ENCODE measurements around the gene NFATC1. TPM values are rescaled to one million over a fixed set of nuclear protein-coding genes. Genes with fewer than 3 reads are reported as not detected.
A peak's percentile ranks its signal among the peaks of the same experiment; 100 is the strongest.
"Not testable (repeated sequence)": the region's sequence is repeated elsewhere in the genome, so short reads cannot be mapped to it uniquely, and the experiment has no call there.

NFATC1 gene
- total RNA-seq, 2 donors from 2014 or later = 20.3 to 79.3 TPM

DNA sequence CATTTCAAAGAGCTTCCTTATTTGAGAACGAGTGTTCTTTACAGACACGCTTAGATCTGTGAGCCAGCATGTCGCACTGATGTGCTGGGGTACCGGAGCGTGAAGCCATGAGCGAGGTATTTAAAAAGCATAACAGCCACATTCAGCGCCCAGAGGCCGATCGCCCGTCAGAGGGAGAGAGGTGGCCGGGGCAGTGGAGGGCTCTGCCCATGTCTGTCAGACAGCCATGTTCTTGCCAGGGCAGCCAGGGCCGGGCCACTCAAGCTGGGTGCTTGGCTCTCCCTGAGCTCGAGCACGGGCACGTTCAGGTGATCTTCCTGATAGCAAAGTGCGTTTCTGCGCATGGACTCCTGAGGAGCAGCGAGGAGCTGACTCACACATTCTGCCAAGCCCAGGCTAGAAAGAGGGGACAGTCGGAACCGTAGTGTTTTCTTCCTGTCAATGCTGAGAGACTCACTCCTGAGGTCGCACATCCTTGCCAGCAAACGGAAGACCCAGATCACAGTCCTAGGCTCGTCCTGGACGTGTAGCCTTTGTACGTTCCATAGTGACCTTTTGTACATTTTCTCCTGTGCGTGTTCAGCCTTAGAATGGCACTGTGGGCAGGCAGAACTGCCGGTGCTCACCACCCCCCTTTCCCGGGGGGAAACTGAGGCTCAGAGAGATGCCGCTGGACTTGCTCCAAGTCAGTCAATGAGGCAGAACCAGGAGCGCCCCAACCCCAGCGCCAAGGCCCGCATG is 100.7 kb downstream of the NFATC1 start:
- Mint-ChIP-seq H3K36me3 (ENCODE audit: low read depth) (peaks cover 67% of the 10 kb centered on the region), H3K4me3 (no peak overlapping the region), H3K9me3 (peaks cover 10% of the 10 kb centered on the region), H3K4me1 (no peaks in the 10 kb centered on the region), H3K27me3 (no peaks in the 10 kb centered on the region), H3K27ac (no peak overlapping the region)
- ATAC-seq (replicated peaks) = no peak

DNA sequence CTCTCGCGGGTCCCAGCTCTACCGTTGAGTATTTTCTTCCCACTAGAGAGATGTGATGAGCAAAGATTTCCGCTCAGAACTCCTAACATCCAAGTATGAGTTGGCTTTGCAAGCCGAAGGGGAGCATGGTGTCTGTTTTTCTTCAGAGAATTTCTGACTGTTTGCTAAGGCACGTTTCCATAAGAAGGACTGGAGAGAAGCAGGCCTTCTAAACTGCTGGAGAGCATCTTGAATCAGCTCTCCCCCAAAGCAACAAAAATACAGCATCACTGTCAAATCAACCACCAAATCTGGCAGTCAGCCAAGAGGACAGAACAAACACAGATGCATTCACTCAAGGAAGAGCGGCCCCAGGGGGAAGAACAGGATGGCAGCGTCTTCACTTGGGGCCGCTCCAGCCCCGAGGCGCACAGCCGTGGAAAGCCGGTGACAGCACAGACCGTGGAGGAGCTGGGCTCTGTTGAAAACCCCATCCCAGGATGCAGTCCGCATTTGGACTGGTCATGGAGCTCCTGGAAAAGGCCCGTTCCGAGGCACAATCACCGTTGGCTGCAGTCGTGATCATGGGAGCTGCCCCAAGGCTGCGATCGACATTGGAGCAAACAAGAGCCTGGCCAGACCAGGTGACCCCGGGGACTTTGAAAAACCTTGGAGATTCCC is 101.4 kb downstream of the NFATC1 start:
- ATAC-seq (replicated peaks) = no peak
- H3K4me3 Mint-ChIP-seq = no peak overlapping the region
- no peaks in the 10 kb centered on the region for H3K4me1 Mint-ChIP-seq
- peaks cover 10% of the 10 kb centered on the region for H3K9me3 Mint-ChIP-seq
- H3K27ac Mint-ChIP-seq = no peak overlapping the region
- peaks cover 60% of the 10 kb centered on the region for H3K36me3 Mint-ChIP-seq (ENCODE audit: low read depth)
- H3K27me3 Mint-ChIP-seq = no peaks in the 10 kb centered on the region

DNA sequence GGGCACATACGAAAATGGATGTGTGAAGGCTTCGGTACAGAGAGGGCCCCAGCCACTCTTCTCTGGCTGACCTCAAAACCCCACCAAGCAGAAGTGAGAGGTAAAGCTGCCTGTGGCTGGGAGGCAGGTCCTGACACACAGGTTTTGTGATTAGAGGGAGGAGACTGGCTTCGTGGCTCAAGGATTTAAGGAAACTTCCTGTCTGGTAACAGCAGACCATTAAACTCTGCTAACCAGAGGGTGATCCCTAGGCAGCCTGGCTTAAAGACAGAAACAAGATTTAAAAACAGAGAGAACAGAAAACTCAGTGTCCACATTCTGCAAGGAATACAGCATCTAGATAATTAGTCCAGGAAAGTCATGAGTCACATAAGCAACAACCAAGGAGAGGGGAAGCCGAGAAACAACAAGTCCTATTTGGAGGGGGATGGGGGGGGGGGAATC is 101.9 kb downstream of the NFATC1 start:
- no peak for ATAC-seq (replicated peaks)

DNA sequence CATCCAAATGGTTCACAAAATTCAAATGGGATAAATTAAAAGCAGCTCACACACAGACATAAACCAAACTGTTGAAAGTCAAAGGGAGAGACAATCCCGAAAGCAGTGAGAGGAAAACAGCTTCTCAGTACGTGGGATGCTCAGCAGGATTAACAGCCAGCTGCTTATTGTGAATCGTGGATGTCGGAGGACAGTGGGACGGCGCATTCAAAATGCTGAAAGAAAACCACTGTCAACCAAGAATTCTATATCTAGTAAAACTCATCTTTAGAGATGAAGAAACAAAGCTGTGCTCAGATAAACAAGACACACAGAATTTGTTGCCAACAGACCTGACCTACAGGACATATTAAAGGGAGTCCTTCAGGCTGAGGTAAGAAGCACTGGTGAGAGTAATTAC is 102.9 kb downstream of the NFATC1 start:
- H3K4me3 Mint-ChIP-seq = no peak overlapping the region
- no peak overlapping the region for H3K27ac Mint-ChIP-seq
- H3K36me3 Mint-ChIP-seq (ENCODE audit: low read depth) = peaks cover 51% of the 10 kb centered on the region
- peaks cover 8% of the 10 kb centered on the region for H3K4me1 Mint-ChIP-seq
- H3K9me3 Mint-ChIP-seq = peaks cover 10% of the 10 kb centered on the region
- no peak for ATAC-seq (replicated peaks)
- no peaks in the 10 kb centered on the region for H3K27me3 Mint-ChIP-seq

More for the DNA sequence above, 101.9 kb downstream of the NFATC1 start:
- peaks cover 4% of the 10 kb centered on the region for H3K4me1 Mint-ChIP-seq
- H3K36me3 Mint-ChIP-seq (ENCODE audit: low read depth) = peaks cover 55% of the 10 kb centered on the region
- H3K27me3 Mint-ChIP-seq = no peaks in the 10 kb centered on the region
- no peak overlapping the region for H3K4me3 Mint-ChIP-seq
- peaks cover 10% of the 10 kb centered on the region for H3K9me3 Mint-ChIP-seq
- H3K27ac Mint-ChIP-seq = no peak overlapping the region

DNA sequence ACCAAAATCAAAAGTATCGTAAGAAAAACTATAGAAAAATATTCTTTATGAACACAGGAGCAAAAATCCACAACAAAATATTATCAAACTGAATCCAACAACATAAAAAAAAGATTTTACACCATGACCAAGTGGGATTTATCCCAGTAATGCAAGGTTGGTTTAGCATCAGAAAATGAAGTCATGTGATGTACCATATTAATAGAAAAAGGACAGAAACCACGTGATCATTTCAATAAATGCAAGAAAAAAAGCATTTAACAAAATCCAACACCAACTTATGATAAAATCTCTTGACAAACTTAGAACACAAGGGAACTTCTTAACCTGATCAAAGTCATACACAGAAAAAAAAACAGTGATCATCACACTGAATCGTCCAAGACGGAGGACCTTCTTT is 105.3 kb downstream of the NFATC1 start:
- peaks cover 10% of the 10 kb centered on the region for H3K9me3 Mint-ChIP-seq
- H3K4me3 Mint-ChIP-seq = no peak overlapping the region
- no peak overlapping the region for H3K27ac Mint-ChIP-seq
- H3K36me3 Mint-ChIP-seq (ENCODE audit: low read depth) = peaks cover 40% of the 10 kb centered on the region
- no peak for ATAC-seq (replicated peaks)
- peaks cover 19% of the 10 kb centered on the region for H3K4me1 Mint-ChIP-seq
- H3K27me3 Mint-ChIP-seq = no peaks in the 10 kb centered on the region

DNA sequence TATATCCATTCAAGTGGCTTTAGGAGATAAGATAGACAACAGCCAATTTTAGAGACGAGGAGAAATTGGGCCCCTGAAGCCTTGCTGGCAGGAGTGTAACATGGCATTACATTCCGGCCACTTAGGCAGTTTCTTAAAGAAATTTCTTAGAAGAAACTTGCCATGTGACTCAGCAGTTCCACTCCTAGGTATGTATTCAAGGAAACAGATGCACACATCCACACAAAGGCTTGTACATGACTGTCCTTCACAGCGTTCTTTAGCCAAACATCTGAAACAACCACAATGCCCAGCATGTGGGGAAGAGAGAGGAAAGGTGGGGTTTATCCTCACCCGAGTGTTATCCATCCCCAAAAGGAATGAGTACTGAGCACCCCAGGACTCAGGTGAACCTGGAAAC is 107.1 kb downstream of the NFATC1 start:
- Mint-ChIP-seq H3K4me3 (peak overlapping the region; percentile 38), H3K36me3 (ENCODE audit: low read depth) (peaks cover 24% of the 10 kb centered on the region), H3K27ac (peak overlapping the region; percentile 69), H3K4me1 (peaks cover 24% of the 10 kb centered on the region), H3K27me3 (no peaks in the 10 kb centered on the region), H3K9me3 (peaks cover 8% of the 10 kb centered on the region)
- ATAC-seq (replicated peaks) = peak; percentile 49

DNA sequence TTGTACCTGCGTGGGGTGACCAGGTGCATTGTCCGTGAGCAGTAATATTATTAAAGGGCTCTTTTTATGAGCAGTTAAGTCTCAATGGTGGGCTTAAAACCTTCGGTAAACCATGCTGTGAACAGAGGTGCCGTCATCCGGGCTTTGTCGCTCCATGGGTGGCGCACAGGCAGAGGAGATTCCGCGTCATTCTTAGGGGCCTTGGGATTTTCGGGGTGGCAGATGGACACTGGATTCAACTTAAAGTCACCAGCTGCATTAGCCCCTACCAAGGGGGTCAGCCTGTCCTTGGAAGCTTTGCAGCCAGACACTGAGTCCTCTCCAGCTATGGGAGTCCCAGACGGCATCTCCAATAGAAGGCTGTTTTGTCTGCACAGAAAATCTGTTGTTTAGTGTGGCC is 107.7 kb downstream of the NFATC1 start:
- ATAC-seq (replicated peaks) = no peak
- H3K4me3 Mint-ChIP-seq = peak overlapping the region; percentile 44
- peaks cover 24% of the 10 kb centered on the region for H3K36me3 Mint-ChIP-seq (ENCODE audit: low read depth)
- H3K9me3 Mint-ChIP-seq = peaks cover 2% of the 10 kb centered on the region
- H3K4me1 Mint-ChIP-seq = peaks cover 25% of the 10 kb centered on the region
- H3K27ac Mint-ChIP-seq = peak overlapping the region; percentile 69
- H3K27me3 Mint-ChIP-seq = no peaks in the 10 kb centered on the region

DNA sequence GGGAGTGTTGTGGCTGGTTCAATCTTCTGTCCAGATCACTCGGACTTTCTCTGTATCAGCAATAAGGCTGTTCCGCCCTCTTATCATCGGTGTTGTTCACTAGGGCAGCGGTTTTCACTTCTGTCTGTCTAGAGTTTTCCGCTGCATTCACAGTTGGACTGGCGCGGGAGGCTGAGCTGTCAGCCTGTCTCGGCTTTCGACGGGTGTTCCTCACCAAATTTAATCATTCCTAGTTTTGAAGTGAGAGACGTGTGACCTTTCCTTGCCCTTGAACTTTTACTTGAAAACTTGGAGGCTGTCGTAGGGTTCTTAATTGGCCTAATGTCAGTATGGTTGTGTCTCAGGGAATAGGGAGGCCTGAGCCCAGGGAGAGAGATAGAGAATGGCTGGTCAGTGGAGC is 108.3 kb downstream of the NFATC1 start:
- peak; percentile 77 for ATAC-seq (replicated peaks)
- H3K27ac Mint-ChIP-seq = peak overlapping the region; percentile 39
- H3K4me3 Mint-ChIP-seq = peak overlapping the region; percentile 44
- peaks cover 27% of the 10 kb centered on the region for H3K36me3 Mint-ChIP-seq (ENCODE audit: low read depth)
- H3K27me3 Mint-ChIP-seq = no peaks in the 10 kb centered on the region
- peaks cover 32% of the 10 kb centered on the region for H3K4me1 Mint-ChIP-seq
- no peaks in the 10 kb centered on the region for H3K9me3 Mint-ChIP-seq

DNA sequence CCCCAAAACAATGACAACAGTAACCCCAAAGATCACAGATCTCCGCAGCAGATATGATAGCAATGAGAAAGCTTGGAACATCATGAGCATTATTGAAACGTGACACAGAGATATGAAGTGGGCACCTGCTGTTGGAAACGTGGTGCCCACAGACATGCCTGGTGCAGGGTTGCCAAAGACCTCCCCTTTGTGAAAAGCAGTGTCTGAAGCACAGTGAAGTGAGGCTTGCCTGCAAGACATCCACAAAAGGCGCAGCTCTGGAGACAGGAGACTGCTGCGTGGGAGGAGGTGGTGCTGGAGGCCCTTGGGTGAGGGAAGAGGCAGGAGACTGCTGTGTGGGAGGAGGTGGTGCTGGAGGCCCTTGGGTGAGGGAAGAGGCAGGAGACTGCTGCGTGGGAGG is 108.8 kb downstream of the NFATC1 start:
- ATAC-seq (replicated peaks) = peak; percentile 54
- not testable (repeated sequence) for H3K9me3 Mint-ChIP-seq, H3K27me3 Mint-ChIP-seq
- Mint-ChIP-seq H3K4me1 (peaks cover 32% of the 10 kb centered on the region), H3K4me3 (peak overlapping the region; percentile 44), H3K27ac (peak overlapping the region; percentile 39), H3K36me3 (ENCODE audit: low read depth) (peaks cover 27% of the 10 kb centered on the region)

DNA sequence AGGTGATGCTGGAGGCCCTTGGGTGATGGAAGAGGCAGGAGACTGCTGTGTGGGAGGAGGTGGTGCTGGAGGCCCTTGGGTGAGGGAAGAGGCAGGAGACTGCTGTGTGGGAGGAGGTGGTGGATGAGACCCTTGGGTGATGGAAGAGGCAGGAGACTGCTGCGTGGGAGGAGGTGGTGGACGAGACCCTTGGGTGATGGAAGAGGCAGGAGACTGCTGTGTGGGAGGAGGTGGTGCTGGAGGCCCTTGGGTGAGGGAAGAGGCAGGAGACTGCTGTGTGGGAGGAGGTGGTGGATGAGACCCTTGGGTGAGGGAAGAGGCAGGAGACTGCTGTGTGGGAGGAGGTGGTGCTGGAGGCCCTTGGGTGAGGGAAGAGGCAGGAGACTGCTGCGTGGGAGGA is 109.7 kb downstream of the NFATC1 start:
- not testable (repeated sequence) for ATAC-seq (replicated peaks); H3K27ac Mint-ChIP-seq; H3K27me3 Mint-ChIP-seq; H3K9me3 Mint-ChIP-seq
- peaks cover 28% of the 10 kb centered on the region for H3K36me3 Mint-ChIP-seq (ENCODE audit: low read depth)
- peak overlapping the region; percentile 47 for H3K4me3 Mint-ChIP-seq
- H3K4me1 Mint-ChIP-seq = peaks cover 32% of the 10 kb centered on the region

DNA sequence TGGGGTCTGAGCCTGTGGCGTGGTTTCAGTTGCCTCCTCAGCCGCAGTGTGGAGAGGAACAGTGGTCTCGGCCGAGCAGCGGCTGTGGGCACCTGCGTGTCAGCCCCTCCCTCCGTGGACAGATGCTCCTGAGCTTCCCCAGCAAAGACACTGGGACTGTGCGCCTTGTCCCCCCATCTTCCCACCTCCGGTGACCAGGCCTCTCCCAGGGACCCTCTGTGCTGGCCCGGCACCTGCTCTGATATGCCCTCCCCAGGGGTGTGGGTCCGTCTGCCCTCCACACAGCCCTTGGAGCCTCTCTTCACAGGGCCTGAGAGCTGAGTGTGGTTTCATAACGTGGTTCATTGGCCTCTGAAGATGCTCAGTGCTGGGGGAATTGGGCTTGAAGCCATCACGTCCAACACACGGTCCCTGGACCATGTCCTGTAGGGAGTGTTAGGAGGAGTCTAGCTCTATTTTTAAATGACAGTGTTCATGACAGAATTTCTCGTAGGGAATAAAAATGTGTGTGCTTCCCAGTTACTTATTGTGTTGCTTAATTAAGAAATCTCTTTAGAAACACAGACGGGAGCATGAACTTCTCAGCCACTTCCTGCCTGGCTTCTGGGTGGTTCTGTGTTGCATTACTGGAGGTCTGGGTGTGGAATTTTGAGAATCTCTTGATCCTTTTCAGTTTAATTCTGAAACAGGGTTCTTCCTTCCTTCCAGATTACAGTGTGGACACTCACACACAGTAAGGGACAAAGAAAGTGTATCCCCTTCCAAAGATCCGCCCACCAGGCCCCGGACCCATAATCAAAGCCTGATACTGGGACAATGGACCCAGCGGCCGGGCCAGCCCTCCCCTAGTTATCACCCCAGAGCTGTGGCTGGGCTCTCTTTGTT is 110.7 kb downstream of the NFATC1 start:
- peak overlapping the region; percentile 48 for H3K27ac Mint-ChIP-seq
- H3K27me3 Mint-ChIP-seq = no peaks in the 10 kb centered on the region
- H3K9me3 Mint-ChIP-seq = no peaks in the 10 kb centered on the region
- no peak for ATAC-seq (replicated peaks)
- peaks cover 35% of the 10 kb centered on the region for H3K36me3 Mint-ChIP-seq (ENCODE audit: low read depth)
- peak overlapping the region; percentile 47 for H3K4me3 Mint-ChIP-seq
- peaks cover 32% of the 10 kb centered on the region for H3K4me1 Mint-ChIP-seq

DNA sequence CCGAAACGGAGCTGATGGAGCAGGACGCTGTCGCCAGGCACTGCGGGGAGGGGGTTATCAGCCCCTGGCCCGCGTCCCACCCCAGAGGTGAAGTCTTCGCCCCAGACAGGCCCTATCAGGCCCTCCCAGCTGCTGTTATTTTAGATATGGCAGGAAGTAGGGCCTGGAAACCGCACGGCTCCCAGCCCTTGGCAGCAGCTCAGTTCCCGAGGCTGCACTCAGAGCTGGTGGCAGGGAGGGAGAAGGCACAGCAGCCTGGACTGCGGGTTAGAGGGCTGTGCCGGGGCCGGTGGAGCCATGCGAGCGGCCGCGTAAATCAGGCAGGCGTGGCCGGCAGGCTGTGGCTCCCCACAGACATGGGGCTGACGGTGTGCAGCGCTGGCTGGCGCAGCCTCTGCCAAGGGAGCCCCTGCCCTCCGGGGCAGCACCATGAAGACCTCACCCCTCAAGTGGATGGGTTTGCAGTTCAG is 111.4 kb downstream of the NFATC1 start:
- Mint-ChIP-seq H3K27me3 (no peaks in the 10 kb centered on the region), H3K9me3 (no peaks in the 10 kb centered on the region), H3K4me3 (peak overlapping the region; percentile 47), H3K27ac (peak overlapping the region; percentile 48), H3K4me1 (peaks cover 32% of the 10 kb centered on the region), H3K36me3 (ENCODE audit: low read depth) (peaks cover 38% of the 10 kb centered on the region)
- peak; percentile 10 for ATAC-seq (replicated peaks)

DNA sequence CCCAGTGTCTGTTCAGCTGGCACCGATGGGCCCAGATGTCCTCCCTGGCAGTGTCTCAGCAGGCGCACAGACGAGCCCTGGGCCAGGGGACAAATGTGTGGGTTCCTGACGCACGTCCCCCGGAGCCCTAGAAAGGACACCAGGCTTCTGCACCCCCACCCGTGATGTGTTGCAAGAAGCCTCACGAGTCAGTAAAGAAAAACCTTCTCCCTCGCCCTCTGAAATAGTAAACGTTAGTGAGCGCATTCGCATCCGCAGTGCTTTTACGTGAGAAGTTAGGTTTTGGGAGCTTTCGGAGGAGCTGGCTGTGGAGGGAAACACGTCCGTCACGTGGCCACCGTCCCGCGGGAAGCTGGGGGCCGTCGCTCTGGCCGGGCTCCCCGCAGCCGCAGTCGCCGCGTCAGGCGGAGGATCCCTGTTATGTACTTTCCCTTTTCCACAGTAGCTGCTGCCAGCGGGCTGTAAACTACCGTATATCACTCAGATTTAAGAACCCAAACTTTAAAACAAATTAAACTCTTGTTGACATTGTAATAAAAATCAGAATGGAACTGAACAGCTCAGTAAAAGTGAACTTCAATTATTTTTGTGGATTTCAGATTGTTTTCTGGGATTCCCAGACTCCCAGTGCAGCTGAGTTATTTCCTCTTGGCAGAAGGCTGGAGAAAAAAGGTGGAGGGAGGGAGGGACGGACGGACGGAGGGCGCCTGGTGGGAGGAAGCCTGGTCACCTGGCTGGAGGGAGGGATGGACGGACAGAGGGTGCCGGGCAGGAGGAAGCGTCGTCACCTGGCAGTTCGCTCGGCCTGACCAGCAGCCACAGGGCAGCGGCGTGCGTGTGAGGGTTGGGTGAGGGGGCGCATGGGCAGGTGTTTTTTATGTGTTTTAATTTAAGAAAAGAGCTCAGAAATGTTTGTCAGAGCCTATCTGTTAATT is 112.1 kb downstream of the NFATC1 start:
- H3K27ac Mint-ChIP-seq = peak overlapping the region; percentile 47
- ATAC-seq (replicated peaks) = no peak
- peaks cover 27% of the 10 kb centered on the region for H3K4me1 Mint-ChIP-seq
- no peaks in the 10 kb centered on the region for H3K9me3 Mint-ChIP-seq
- peak overlapping the region; percentile 47 for H3K4me3 Mint-ChIP-seq
- H3K36me3 Mint-ChIP-seq (ENCODE audit: low read depth) = peaks cover 39% of the 10 kb centered on the region
- H3K27me3 Mint-ChIP-seq = no peaks in the 10 kb centered on the region

Measured in activated T-helper 17 cell treated with anti-CD3 and anti-CD28 coated beads, Interleukin-2, amount 50 U/mL, for 72 hours (primary cell).